ENCODE measurements around the gene KCNG2. TPM values are rescaled to one million over a fixed set of nuclear protein-coding genes. Genes with fewer than 3 reads are reported as not detected.

KCNG2 gene
- total RNA-seq, 1 experiment from 2014 or later: not detected

DNA sequence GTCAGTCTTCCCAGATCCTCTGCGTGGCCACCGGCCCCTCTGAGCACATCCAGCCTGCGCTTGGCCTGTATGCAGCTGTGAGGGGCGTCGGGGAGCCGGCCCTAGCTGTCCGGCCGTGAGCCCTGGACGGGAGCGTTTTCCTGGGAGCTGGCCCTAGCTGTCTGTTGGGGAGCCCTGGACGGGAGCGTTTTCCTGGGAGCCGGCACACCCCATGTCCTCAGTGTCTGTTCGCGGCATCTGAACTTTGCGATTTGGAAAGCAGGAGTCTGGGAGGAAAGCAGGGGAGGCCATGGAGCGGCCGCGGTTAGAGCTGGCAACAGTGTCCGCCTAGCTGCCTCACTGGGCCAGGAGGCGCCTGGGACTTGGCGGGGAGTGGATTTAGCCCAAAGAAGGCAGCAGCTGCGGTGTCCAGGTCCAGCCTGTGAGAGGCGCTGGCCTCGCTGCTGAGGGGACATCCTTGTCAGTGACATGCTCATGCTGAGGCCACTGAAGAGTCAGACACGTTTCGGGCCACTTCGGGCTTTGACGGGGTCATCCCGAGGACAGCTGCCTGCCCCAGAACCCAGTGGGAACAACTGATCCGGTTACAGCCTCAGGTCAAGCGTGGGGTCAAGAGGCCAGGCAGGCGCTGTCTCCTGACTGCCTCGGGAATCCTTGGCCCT is 75.8 kb downstream of the KCNG2 start:
- H3K27me3 ChIP-seq (ENCODE audit: insufficient read depth, low read length): no peaks in the 10 kb centered on the region

DNA sequence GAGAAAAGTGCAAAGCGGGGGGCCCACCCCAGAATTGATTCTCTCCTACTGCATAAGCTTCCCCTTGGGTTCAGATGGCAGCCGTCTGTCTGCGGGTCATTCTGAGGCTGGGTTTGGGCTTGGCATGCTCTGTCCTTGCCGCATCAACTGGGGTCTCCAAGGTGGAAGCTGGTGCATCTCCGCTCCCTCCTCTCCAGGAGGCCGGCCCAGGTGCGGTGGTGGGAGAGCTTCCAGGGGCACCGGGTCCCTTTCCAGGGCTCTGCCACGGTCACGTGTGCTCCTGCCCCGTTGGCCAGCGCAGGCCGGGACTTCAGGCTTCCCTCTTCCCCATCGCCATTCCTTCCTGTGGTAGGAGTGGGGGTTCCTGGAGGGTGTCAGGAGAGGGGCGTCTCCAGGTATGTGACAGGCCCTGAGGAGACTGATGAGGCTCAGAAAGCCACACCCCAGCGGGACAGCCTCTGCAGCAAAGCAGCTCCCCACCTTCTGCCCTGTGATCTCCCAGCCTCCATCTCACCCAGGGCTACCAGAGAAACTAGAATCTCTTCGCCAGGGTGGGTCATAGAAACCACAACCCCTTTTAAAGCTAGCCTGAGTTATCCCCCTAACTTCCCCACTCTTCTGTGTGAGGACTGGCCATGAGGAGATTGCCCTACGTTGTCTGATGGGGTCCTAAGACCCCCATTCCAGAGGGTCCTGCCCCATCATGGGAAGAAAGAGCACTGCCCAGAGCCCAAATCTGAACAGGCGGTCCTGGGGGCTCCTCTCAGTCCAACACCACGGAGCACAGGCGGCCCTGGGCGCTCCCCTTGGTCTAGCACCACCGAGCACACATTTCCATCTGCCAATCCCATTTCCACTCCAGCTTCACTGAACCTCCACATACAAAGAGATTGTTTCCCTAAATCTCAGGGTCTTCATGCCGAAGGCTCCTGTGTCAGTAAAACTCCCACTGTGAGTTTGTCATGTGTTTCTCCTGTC is 77.1 kb downstream of the KCNG2 start:
- no peak overlapping the region for H3K27ac ChIP-seq (ENCODE audit: low read depth, low read length)
- H3K4me1 ChIP-seq (ENCODE audit: control insufficient read depth in 1 of 2, insufficient read depth in 2 of 2, low read length in 2 of 2): no peaks in the 10 kb centered on the region
- RAD21 ChIA-PET (ENCODE audit: low non-redundant PET in 1 of 2, low total read pairs in 2 of 2, uncharacterized antibody in 2 of 2, unreplicated experiment in 2 of 2): no interaction called here
- no TSS peak for BruUV-seq (replicated peaks)
- POLR2A ChIA-PET: no interaction called here
- H4K20me1 ChIP-seq (ENCODE audit: insufficient read depth): no peaks in the 10 kb centered on the region
- H3K27me3 ChIP-seq (ENCODE audit: insufficient read depth, low read length): no peaks in the 10 kb centered on the region
- H3K4me2 ChIP-seq (ENCODE audit: low read length): no peak overlapping the region
- H3K79me2 ChIP-seq (ENCODE audit: insufficient read depth, low read length): no peaks in the 10 kb centered on the region
- no peak overlapping the region for H3K4me3 ChIP-seq (replicated peaks in 1 of 2; ENCODE audit: low read depth in 1 of 2, low read length in 2 of 2)
- H3K9me2 ChIP-seq (ENCODE audit: insufficient read depth): no peaks in the 10 kb centered on the region
- DNase-seq (ENCODE audit: low read depth, low spot score) (no peak), ATAC-seq (no peak)
- H3K9me3 ChIP-seq (ENCODE audit: control insufficient read depth in 1 of 2, insufficient read depth in 1 of 2, low read depth in 1 of 2, low read length in 2 of 2): no peaks in the 10 kb centered on the region
- no peaks in the 10 kb centered on the region for H3K36me3 ChIP-seq (ENCODE audit: control insufficient read depth in 1 of 2, insufficient read depth in 2 of 2, low read length in 2 of 2)
- intact Hi-C loops (cut with micrococcal nuclease): no loop called here
- H3K9ac ChIP-seq (ENCODE audit: low read length): no peak overlapping the region
- CTCF ChIA-PET: no interaction called here
- no peak overlapping the region for H2AFZ ChIP-seq (ENCODE audit: low read depth, low read length, poor library complexity, severe bottlenecking)
- TF ChIP-seq CEBPB (IDR thresholded peaks at IDR 0.05; ENCODE audit: low read depth) (no peak), FOSL1 (IDR thresholded peaks at IDR 0.05; ENCODE audit: low read depth) (no peak), EGR1 (IDR thresholded peaks at IDR 0.05; ENCODE audit: low read depth) (no peak), POLR2A (IDR thresholded peaks at IDR 0.05; ENCODE audit: borderline replicate concordance, extremely low read depth, insufficient read depth, insufficient read length) (no peak), ELF1 (IDR thresholded peaks at IDR 0.05; ENCODE audit: borderline replicate concordance, low read depth) (no peak), EZH2 (IDR thresholded peaks at IDR 0.05) (no peak), TCF7L2 (IDR thresholded peaks at IDR 0.05; ENCODE audit: borderline replicate concordance, extremely low read depth, insufficient read depth, insufficient read length) (no peak)
- TF ChIP-seq, protein P1, sequence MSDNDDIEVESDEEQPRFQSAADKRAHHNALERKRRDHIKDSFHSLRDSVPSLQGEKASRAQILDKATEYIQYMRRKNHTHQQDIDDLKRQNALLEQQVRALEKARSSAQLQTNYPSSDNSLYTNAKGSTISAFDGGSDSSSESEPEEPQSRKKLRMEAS (IDR thresholded peaks at IDR 0.05): no peak
- TF ChIP-seq, protein P2, sequence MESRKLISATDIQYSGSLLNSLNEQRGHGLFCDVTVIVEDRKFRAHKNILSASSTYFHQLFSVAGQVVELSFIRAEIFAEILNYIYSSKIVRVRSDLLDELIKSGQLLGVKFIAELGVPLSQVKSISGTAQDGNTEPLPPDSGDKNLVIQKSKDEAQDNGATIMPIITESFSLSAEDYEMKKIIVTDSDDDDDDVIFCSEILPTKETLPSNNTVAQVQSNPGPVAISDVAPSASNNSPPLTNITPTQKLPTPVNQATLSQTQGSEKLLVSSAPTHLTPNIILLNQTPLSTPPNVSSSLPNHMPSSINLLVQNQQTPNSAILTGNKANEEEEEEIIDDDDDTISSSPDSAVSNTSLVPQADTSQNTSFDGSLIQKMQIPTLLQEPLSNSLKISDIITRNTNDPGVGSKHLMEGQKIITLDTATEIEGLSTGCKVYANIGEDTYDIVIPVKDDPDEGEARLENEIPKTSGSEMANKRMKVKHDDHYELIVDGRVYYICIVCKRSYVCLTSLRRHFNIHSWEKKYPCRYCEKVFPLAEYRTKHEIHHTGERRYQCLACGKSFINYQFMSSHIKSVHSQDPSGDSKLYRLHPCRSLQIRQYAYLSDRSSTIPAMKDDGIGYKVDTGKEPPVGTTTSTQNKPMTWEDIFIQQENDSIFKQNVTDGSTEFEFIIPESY (IDR thresholded peaks at IDR 0.05; ENCODE audit: extremely low read depth, insufficient replicate concordance, low read length): no peak

More for the DNA sequence above, 75.8 kb downstream of the KCNG2 start:
- no peaks in the 10 kb centered on the region for H3K4me1 ChIP-seq (ENCODE audit: control insufficient read depth in 1 of 2, insufficient read depth in 2 of 2, low read length in 2 of 2)
- POLR2A ChIA-PET: no interaction called here
- H2AFZ ChIP-seq (ENCODE audit: low read depth, low read length, poor library complexity, severe bottlenecking): no peak overlapping the region
- intact Hi-C loops (cut with micrococcal nuclease): no loop called here
- CTCF ChIA-PET: no interaction called here
- H4K20me1 ChIP-seq (ENCODE audit: insufficient read depth): no peaks in the 10 kb centered on the region
- H3K4me2 ChIP-seq (ENCODE audit: low read length): no peak overlapping the region
- DNase-seq (ENCODE audit: low read depth, low spot score): no peak
- H3K36me3 ChIP-seq (ENCODE audit: control insufficient read depth in 1 of 2, insufficient read depth in 2 of 2, low read length in 2 of 2): no peaks in the 10 kb centered on the region
- H3K9me2 ChIP-seq (ENCODE audit: insufficient read depth): no peaks in the 10 kb centered on the region
- H3K9ac ChIP-seq (ENCODE audit: low read length): no peak overlapping the region
- H3K4me3 ChIP-seq (replicated peaks in 1 of 2; ENCODE audit: low read depth in 1 of 2, low read length in 2 of 2): no peak overlapping the region
- no peak overlapping the region for H3K27ac ChIP-seq (ENCODE audit: low read depth, low read length)
- TF ChIP-seq, protein P2 (IDR thresholded peaks at IDR 0.05; ENCODE audit: extremely low read depth, insufficient replicate concordance, low read length): no peak
- no peak for TF ChIP-seq ZNF274 (IDR thresholded peaks at IDR 0.05; ENCODE audit: low read depth, low read length)
- BruUV-seq (replicated peaks): no TSS peak
- no peak for ATAC-seq
- H3K79me2 ChIP-seq (ENCODE audit: insufficient read depth, low read length): no peaks in the 10 kb centered on the region
- no peaks in the 10 kb centered on the region for H3K9me3 ChIP-seq (ENCODE audit: control insufficient read depth in 1 of 2, insufficient read depth in 1 of 2, low read depth in 1 of 2, low read length in 2 of 2)
- RAD21 ChIA-PET (ENCODE audit: low non-redundant PET in 1 of 2, low total read pairs in 2 of 2, uncharacterized antibody in 2 of 2, unreplicated experiment in 2 of 2): no interaction called here

Measured in HCT116 (cell line).